AG10803 (cell line): Measurements from ENCODE around the gene TNFRSF1B.
A peak's percentile ranks its signal among the peaks of the same experiment; 100 is the strongest.

Experiments
- DNase-seq: peaks from one replicate; pipeline ENCODE4 v3.0.0; 2010; ENCODE audit warnings: low read depth
- H3K4me3 ChIP-seq: 2 replicates; pipeline ENCODE4 v1.5.1; 2011; ENCODE audit warnings: mild to moderate bottlenecking, low read length, control low read depth
- CTCF ChIP-seq: conservative IDR thresholded peaks from 2 replicates; pipeline ENCODE4 v1.5.1; 2011; ENCODE audit warnings: mild to moderate bottlenecking, low read length, control low read depth, inconsistent platforms

The TNFRSF1B gene

GRCh38 chr1:12166834-12167492 is at the start of gene TNFRSF1B:
Gene TNFRSF1B, plus strand, starts transcription at chr1:12166991. Its CDS starts 101 bp downstream, at chr1:12167092.
- no peak for TF ChIP-seq CTCF
- peak within 1 kb of the TSS; percentile 62 for H3K4me3 ChIP-seq
- DNase-seq: peak; percentile 27

GRCh38 chr1:12121212-12122003 is 45.4 kb upstream of the TNFRSF1B start:
- peak; percentile 97 for DNase-seq
- no peak overlapping the region for H3K4me3 ChIP-seq
- TF ChIP-seq CTCF: no peak

GRCh38 chr1:12123172-12123571 is 43.6 kb upstream of the TNFRSF1B start:
- H3K4me3 ChIP-seq: no peak overlapping the region
- no peak for TF ChIP-seq CTCF
- no peak for DNase-seq

- peak; percentile 70 for DNase-seq
- H3K4me3 ChIP-seq: no peak overlapping the region
- TF ChIP-seq CTCF: peak; percentile 98
These were observed 41.9 kb upstream of the TNFRSF1B start for GRCh38 chr1:12124693-12125421.

- no peak overlapping the region for H3K4me3 ChIP-seq
- DNase-seq: no peak
- no peak for TF ChIP-seq CTCF
These were observed 41.1 kb upstream of the TNFRSF1B start for GRCh38 chr1:12125422-12126355.

GRCh38 chr1:12126781-12127180 is 40.0 kb upstream of the TNFRSF1B start:
- H3K4me3 ChIP-seq: no peak overlapping the region
- DNase-seq: no peak
- no peak for TF ChIP-seq CTCF
